Muscle of back (tissue), 11 donors: ENCODE results near the gene SRPK1. TPM values are rescaled to one million over a fixed set of nuclear protein-coding genes. Genes with fewer than 3 reads are reported as not detected.

Experiments
- DNase-seq, 3 donors: peaks; one replicate each; pipeline versions ENCODE4 v3.0.0 to v3.0.0-alpha.2; 2013
- polyA plus RNA-seq, 10 donors: library from polyadenylated mRNA; unstranded; fragments of 120-200 nt; gene quantifications; one replicate each; pipeline ENCODE4 v1.2.1, GENCODE V29; 2013; ENCODE audit not compliant: insufficient read length in 10 of 10

The SRPK1 gene
- polyA plus RNA-seq, 10 donors, result 13.3 to 23.1 (median 18.9) TPM

GRCh38 chr6:35823601-35824000 is 97.3 kb downstream of the SRPK1 start:
- DNase-seq, result no peak

GRCh38 chr6:35817515-35817914 is 103.4 kb downstream of the SRPK1 start:
- DNase-seq, result no peak

GRCh38 chr6:35811699-35811995 is 109.3 kb downstream of the SRPK1 start:
- no peak for DNase-seq

- DNase-seq, result peak in 1 of 3 donors; percentile 13
Observed at GRCh38 chr6:35810971-35811698, 109.8 kb downstream of the SRPK1 start.

GRCh38 chr6:35809809-35810208 is 111.1 kb downstream of the SRPK1 start:
- no peak for DNase-seq

GRCh38 chr6:35808688-35809087 is 112.2 kb downstream of the SRPK1 start:
- peak in 1 of 3 donors; percentile 12 for DNase-seq

- peak; percentile 26 to 78 (median 68) for DNase-seq
Observed at GRCh38 chr6:35804996-35805736, 115.7 kb downstream of the SRPK1 start, which contains the start of gene LHFPL5. LHFPL5 (plus strand) TSS chr6:35805352; CDS start chr6:35805671, 319 bp downstream.

GRCh38 chr6:35801148-35801547 is 119.8 kb downstream of the SRPK1 start:
- no peak for DNase-seq

GRCh38 chr6:35798706-35799105 is 122.2 kb downstream of the SRPK1 start:
- no peak for DNase-seq

- no peak for DNase-seq
Observed at GRCh38 chr6:35797837-35798526, 122.9 kb downstream of the SRPK1 start.

- DNase-seq, result no peak
Observed at GRCh38 chr6:35796236-35796635, 124.7 kb downstream of the SRPK1 start.

GRCh38 chr6:35795453-35796071 is 125.3 kb downstream of the SRPK1 start:
- no peak for DNase-seq

GRCh38 chr6:35794536-35795452 is 126.1 kb downstream of the SRPK1 start:
- DNase-seq, result no peak

- DNase-seq, result no peak
Observed at GRCh38 chr6:35790683-35791082, 130.2 kb downstream of the SRPK1 start.

- no peak for DNase-seq
Observed at GRCh38 chr6:35788423-35788982, 132.4 kb downstream of the SRPK1 start.

- no peak for DNase-seq
Observed at GRCh38 chr6:35787266-35788218, 133.4 kb downstream of the SRPK1 start.

- DNase-seq, result no peak
Observed at GRCh38 chr6:35786810-35787209, 134.1 kb downstream of the SRPK1 start.

GRCh38 chr6:35786272-35786671 is 134.6 kb downstream of the SRPK1 start:
- no peak for DNase-seq

- DNase-seq, result no peak
Observed at GRCh38 chr6:35784200-35784599, 136.7 kb downstream of the SRPK1 start.
